NCI-H748 (cell line): ENCODE data around the gene MAP3K2.

ENCODE experiments used
- DNase-seq: peaks from one replicate; lab custom pipeline; 2025; ENCODE audit not compliant: unreplicated experiment; lab: John Stamatoyannopoulos, UW

The MAP3K2 gene, protein sequence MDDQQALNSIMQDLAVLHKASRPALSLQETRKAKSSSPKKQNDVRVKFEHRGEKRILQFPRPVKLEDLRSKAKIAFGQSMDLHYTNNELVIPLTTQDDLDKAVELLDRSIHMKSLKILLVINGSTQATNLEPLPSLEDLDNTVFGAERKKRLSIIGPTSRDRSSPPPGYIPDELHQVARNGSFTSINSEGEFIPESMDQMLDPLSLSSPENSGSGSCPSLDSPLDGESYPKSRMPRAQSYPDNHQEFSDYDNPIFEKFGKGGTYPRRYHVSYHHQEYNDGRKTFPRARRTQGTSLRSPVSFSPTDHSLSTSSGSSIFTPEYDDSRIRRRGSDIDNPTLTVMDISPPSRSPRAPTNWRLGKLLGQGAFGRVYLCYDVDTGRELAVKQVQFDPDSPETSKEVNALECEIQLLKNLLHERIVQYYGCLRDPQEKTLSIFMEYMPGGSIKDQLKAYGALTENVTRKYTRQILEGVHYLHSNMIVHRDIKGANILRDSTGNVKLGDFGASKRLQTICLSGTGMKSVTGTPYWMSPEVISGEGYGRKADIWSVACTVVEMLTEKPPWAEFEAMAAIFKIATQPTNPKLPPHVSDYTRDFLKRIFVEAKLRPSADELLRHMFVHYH

DNA sequence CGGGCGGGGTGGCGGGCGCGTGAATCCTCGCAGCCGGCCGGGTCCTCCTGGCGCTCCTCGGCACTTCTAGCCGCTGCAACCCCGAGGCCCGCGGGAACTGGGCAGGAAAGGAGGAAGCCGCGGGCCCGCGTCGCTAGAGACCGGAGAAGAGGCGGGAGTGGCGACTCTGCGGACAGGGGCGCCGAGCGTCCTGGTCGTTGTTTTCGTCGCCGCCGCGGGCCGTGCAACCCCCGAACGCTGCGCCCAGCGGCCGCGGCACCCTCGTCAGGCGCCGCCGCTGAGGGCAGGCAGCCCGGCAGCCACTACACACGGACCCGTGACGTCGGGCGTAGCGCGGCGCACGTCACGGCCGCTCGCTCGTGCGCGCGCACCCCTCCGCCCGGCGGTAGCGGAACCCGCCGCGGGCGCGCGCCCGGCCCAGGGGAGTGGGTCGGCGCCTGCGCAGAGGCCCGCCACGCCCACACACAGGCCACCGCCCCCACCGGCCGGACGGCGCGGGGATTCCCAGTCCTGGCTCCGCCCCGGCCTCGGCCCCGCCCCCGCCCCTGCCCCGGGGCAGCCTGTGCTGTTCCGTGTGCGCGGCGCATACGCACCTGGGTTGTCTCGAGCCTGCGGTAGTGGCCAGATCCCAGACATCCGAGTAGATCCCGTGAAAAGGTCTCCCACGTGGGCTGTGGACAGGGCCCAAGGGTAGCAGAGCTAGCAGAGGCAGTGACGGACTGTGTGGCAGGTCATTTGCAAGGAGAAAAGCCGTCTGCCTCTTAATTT, at the start of gene MAP3K2:
MAP3K2 (minus strand) TSS at position 321 of the 768 bp plus-strand sequence. CDS start 44,846 bp downstream, outside the sequence.
- peak; percentile 89 for DNase-seq

DNA sequence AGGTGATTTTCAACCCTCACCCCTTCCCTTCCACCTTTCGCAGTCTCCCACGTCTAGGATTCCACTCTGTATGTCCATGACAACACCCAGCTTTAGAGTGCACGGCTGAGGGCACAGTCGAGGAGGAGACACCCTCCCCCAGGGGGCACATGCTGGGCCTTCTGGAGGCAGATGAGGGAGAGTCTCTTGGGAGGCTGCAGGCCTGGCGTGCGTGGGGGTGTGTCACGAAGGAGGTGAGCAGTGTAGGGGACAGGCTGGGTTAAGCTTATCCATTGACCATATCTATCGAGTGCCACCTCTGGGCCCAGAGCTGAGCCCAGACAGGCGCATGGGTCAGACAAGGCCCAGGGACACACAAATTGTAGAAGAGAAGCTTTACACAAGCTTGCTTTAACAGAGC, 49.3 kb upstream of the MAP3K2 start:
- DNase-seq = no peak

DNA sequence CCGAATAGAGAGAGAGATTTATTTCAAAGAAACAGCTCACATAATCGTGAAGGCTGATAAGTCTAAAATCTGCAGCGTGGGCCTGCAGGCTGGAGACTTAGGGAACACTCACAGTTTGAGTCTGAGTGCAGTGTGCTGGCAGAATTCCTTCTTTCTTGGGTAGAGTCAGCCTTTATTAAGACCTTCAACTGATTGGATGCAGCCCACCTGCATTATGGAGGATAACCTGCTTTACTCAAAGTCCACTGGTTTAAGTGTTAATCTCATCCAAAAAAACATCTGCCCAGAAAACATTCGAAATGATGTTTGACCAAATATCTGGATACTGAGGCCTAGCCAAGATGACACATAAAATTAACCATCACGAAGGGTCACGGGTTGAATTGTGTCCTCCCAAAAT, 46.7 kb upstream of the MAP3K2 start:
- no peak for DNase-seq

DNA sequence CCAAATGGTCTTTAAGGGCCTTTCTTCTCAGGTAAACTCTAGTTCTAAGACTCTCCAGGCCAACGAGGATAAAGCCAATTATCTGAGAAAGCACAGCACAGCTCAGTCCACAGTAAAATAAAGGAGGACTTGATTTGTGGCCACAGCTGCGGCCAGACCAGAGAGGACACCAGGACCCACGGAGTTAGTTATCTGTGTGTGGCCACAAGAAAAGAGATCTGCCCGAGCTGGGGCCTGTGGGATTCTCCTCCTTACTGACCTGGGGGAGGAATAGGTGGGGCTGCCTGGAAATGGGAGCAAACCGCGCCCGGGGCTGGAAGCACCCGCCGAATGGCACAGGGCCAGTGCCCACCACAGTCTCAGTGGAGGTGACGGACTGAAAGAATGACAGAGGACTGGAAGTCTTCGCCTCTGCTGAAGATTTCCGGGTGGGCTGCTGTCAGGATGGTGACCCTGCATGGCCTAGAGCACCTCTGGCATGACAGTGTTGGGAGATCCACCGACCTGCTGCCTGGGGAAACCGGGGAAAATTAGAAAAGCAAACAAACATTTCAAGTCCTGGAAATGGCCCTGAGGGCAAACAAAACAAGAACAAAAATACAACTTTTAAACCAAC, 43.7 kb upstream of the MAP3K2 start:
- no peak for DNase-seq

DNA sequence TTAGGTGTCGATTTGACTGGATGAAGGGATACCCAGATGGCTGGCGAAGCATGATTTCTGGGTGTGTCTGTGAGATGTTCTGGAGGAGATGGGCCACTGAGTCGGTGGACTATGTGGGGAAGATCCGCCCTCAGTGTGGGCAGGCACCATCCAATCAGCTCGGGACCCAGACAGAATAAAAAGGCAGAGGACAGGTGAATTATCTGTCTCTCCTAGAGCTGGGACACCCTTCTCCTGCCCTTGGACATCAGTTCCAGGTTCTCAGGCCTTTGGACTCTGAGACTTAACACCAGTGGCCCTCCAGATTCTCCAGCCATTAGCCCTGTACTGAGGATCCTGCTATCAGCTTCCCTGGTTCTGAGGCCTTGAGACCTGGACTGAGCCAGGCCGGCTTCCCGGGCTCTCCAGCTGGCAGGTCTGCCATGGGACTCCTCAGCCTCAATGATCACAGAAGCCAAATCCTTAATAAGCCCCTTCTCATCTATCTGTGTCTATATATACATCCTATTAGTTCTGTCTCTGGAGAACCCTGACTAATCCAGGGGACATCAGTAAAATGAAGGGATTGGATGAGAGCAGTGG, 42.2 kb upstream of the MAP3K2 start:
- DNase-seq = no peak

DNA sequence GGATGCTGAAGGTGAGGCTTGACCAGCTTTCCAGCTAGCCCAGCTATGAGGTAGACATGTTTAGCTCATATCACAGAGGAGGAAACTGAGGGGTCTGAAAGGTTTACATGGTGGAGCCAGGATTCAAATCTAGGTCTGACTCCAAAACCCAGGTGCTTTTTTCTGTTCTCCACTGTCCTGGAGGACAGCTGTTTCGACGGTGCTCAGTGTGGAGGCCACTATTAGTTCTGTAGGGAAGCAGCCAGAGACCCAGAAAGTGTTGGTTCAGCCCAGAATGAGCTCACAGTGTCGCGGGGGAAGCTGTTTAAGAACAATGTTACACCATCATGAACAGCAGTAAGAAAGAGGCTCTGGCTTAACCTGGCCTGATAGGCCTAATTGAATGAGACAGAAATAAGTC, 41.5 kb upstream of the MAP3K2 start:
- no peak for DNase-seq

DNA sequence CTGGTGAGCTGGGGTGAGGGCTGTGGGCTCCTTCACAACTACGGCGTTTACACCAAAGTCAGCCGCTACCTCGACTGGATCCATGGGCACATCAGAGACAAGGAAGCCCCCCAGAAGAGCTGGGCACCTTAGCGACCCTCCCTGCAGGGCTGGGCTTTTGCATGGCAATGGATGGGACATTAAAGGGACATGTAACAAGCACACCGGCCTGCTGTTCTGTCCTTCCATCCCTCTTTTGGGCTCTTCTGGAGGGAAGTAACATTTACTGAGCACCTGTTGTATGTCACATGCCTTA, 41.0 kb upstream of the MAP3K2 start:
- no peak for DNase-seq

DNA sequence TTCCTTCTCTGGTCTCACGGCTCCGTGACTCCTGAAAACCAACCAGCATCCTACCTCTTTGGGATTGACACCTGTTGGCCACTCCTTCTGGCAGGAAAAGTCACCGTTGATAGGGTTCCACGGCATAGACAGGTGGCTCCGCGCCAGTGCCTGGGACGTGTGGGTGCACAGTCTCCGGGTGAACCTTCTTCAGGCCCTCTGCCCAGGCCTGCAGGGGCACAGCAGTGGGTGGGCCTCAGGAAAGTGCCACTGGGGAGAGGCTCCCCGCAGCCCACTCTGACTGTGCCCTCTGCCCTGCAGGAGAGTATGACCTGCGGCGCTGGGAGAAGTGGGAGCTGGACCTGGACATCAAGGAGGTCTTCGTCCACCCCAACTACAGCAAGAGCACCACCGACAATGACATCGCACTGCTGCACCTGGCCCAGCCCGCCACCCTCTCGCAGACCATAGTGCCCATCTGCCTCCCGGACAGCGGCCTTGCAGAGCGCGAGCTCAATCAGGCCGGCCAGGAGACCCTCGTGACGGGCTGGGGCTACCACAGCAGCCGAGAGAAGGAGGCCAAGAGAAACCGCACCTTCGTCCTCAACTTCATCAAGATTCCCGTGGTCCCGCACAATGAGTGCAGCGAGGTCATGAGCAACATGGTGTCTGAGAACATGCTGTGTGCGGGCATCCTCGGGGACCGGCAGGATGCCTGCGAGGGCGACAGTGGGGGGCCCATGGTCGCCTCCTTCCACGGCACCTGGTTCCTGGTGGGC, 40.5 kb upstream of the MAP3K2 start:
- no peak for DNase-seq

DNA sequence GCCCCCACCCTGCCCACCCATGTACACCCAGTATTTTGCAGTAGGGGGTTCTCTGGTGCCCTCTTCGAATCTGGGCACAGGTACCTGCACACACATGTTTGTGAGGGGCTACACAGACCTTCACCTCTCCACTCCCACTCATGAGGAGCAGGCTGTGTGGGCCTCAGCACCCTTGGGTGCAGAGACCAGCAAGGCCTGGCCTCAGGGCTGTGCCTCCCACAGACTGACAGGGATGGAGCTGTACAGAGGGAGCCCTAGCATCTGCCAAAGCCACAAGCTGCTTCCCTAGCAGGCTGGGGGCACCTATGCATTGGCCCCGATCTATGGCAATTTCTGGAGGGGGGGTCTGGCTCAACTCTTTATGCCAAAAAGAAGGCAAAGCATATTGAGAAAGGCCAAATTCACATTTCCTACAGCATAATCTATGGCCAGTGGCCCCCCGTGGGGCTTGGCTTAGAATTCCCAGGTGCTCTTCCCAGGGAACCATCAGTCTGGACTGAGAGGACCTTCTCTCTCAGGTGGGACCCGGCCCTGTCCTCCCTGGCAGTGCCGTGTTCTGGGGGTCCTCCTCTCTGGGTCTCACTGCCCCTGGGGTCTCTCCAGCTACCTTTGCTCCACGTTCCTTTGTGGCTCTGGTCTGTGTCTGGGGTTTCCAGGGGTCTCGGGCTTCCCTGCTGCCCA, 39.7 kb upstream of the MAP3K2 start:
- DNase-seq = no peak

DNA sequence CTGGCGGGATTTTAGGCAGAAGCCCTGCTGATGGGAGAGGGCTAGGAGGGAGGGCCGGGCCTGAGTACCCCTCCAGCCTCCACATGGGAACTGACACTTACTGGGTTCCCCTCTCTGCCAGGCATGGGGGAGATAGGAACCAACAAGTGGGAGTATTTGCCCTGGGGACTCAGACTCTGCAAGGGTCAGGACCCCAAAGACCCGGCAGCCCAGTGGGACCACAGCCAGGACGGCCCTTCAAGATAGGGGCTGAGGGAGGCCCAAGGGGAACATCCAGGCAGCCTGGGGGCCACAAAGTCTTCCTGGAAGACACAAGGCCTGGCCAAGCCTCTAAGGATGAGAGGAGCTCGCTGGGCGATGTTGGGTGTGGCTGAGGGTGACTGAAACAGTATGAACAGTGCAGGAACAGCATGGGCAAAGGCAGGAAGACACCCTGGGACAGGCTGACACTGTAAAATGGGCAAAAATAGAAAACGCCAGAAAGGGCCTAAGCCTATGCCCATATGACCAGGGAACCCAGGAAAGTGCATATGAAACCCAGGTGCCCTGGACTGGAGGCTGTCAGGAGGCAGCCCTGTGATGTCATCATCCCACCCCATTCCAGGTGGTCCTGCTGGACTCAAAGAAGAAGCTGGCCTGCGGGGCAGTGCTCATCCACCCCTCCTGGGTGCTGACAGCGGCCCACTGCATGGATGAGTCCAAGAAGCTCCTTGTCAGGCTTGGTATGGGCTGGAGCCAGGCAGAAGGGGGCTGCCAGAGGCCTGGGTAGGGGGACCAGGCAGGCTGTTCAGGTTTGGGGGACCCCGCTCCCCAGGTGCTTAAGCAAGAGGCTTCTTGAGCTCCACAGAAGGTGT, 39.0 kb upstream of the MAP3K2 start:
- no peak for DNase-seq

DNA sequence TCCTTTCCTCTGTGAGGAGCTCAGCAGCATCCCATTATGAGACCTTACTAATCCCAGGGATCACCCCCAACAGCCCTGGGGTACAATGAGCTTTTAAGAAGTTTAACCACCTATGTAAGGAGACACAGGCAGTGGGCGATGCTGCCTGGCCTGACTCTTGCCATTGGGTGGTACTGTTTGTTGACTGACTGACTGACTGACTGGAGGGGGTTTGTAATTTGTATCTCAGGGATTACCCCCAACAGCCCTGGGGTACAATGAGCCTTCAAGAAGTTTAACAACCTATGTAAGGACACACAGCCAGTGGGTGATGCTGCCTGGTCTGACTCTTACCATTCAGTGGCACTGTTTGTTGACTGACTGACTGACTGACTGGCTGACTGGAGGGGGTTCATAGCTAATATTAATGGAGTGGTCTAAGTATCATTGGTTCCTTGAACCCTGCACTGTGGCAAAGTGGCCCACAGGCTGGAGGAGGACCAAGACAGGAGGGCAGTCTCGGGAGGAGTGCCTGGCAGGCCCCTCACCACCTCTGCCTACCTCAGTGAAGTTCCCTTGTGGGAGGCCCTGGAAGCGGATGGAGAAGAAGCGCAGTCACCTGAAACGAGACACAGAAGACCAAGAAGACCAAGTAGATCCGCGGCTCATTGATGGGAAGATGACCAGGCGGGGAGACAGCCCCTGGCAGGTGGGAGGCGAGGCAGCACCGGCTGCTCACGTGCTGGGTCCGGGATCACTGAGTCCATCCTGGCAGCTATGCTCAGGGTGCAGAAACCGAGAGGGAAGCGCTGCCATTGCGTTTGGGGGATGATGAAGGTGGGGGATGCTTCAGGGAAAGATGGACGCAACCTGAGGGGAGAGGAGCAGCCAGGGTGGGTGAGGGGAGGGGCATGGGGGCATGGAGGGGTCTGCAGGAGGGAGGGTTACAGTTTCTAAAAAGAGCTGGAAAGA, 38.0 kb upstream of the MAP3K2 start:
- DNase-seq = no peak

DNA sequence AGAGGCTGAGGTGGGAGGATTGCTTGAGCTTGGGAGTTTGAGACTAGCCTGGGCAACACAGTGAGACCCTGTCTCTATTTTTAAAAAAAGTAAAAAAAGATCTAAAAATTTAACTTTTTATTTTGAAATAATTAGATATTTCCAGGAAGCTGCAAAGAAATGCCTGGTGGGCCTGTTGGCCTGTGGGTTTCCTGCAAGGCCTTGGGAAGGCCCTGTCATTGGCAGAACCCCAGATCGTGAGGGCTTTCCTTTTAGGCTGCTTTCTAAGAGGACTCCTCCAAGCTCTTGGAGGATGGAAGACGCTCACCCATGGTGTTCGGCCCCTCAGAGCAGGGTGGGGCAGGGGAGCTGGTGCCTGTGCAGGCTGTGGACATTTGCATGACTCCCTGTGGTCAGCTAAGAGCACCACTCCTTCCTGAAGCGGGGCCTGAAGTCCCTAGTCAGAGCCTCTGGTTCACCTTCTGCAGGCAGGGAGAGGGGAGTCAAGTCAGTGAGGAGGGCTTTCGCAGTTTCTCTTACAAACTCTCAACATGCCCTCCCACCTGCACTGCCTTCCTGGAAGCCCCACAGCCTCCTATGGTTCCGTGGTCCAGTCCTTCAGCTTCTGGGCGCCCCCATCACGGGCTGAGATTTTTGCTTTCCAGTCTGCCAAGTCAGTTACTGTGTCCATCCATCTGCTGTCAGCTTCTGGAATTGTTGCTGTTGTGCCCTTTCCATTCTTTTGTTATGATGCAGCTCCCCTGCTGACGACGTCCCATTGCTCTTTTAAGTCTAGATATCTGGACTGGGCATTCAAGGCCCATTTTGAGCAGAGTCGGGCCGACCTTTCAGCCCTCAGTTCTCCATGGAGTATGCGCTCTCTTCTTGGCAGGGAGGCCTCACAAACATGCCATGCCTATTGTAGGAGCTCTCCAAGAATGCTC, 37.1 kb upstream of the MAP3K2 start:
- no peak for DNase-seq

DNA sequence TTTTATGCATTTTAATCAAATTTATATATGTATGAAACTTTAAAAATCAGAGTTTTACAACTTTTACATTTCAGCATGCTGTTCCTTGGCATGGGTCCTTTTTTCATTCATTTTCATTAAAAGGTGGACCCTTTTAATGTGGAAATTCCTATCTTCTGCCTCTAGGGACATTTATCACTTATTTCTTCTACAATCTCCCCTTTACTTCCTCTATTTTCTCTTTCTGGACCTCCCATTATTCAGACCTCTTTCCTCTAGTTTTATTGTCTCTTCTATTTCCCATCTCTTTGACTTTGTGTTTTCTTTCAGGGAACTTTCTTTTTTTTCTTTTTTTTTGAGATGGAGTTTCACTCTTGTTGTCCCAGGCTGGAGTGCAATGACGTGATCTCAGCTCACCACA, 36.1 kb upstream of the MAP3K2 start:
- DNase-seq = no peak

DNA sequence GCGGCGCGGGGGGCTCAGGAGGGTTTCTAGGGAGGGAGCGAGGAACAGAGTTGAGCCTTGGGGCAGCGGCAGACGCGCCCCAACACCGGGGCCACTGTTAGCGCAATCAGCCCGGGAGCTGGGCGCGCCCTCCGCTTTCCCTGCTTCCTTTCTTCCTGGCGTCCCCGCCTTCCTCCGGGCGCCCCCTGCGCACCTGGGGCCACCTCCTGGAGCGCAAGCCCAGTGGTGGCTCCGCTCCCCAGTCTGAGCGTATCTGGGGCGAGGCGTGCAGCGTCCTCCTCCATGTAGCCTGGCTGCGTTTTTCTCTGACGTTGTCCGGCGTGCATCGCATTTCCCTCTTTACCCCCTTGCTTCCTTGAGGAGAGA, 35.7 kb upstream of the MAP3K2 start:
- peak; percentile 47 for DNase-seq

DNA sequence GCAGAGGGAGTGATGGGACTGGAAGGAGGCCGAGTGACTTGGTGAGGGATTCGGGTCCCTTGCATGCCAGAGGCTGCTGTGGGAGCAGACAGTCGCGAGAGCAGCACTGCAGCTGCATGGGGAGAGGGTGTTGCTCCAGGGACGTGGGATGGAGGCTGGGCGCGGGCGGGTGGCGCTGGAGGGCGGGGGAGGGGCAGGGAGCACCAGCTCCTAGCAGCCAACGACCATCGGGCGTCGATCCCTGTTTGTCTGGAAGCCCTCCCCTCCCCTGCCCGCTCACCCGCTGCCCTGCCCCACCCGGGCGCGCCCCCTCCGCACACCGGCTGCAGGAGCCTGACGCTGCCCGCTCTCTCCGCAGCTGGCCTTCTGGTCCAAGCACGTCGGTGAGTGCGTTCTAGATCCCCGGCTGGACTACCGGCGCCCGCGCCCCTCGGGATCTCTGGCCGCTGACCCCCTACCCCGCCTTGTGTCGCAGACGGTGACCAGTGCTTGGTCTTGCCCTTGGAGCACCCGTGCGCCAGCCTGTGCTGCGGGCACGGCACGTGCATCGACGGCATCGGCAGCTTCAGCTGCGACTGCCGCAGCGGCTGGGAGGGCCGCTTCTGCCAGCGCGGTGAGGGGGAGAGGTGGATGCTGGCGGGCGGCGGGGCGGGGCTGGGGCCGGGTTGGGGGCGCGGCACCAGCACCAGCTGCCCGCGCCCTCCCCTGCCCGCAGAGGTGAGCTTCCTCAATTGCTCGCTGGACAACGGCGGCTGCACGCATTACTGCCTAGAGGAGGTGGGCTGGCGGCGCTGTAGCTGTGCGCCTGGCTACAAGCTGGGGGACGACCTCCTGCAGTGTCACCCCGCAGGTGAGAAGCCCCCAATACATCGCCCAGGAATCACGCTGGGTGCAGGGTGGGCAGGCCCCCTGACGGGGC, 35.0 kb upstream of the MAP3K2 start:
- peak; percentile 67 for DNase-seq
